Measurements from ENCODE around the gene RPS5.
A peak's percentile ranks its signal among the peaks of the same experiment; 100 is the strongest.
"Not testable (repeated sequence)": the region's sequence is repeated elsewhere in the genome, so short reads cannot be mapped to it uniquely, and the experiment has no call there.

The RPS5 gene

DNA sequence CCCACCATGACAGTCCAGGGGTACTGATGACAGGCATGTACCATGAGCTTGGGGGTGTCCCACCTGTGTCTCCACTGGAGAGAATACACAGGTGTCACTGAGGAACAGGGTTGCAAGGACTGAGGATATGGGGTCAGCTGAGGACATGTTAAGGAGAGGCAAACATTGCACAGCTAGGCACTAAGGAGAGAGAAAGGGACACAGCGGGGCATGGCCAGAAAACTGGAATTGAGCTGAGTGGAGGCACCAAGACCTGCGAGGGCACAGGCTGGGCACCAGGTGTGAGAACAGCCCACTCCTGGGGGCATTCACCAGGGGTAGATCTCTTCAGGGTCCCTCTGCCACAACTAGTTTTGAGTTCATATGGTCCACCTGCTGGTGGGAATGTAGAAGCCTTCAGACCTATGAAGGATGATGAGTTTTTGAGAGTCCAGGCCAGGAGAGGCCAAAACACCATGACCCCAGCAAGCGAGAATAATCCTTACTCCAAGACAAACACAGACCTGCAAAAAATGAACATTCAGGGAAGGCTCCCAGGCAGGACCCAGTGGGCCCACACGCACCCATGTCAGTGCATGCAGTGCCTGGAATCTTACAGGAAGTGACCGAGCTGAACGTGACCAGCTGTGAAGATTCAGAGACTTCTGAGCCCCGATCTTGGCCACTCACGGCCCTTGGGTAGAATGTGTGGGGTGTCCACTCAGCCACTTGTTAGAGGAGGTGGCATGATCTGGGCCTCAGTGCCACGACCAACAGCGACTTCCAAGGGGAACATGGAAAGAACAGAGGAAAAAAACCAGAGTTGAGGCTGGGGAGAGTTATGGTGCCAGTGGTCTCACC is 20.0 kb downstream of the RPS5 start:
- no peak for DNase-seq (ENCODE audit: low spot score)

DNA sequence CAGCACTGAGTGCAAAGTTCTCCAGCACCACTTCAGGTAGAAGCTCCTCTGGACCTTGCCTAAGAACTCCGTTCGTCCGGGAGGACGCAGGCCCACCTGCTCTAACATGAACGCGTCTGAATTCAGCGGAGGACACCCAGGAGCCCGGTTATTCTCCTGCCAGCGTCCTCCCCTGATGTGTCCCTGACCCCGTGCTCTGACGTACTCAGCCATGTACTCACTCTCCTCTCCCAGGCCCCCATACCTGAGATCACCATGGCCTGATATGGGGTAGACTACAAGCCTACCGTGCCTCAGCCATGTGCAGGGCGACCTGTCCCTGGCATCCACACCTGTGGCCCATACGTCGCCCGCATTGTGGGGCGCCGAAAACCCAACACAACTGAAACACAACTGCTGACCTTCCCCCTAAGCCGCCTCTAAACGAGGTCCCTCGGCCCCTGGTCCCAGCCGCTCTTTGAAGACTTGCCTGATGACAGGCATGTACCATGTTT is 20.6 kb downstream of the RPS5 start:
- no peak for DNase-seq (ENCODE audit: low spot score)

DNA sequence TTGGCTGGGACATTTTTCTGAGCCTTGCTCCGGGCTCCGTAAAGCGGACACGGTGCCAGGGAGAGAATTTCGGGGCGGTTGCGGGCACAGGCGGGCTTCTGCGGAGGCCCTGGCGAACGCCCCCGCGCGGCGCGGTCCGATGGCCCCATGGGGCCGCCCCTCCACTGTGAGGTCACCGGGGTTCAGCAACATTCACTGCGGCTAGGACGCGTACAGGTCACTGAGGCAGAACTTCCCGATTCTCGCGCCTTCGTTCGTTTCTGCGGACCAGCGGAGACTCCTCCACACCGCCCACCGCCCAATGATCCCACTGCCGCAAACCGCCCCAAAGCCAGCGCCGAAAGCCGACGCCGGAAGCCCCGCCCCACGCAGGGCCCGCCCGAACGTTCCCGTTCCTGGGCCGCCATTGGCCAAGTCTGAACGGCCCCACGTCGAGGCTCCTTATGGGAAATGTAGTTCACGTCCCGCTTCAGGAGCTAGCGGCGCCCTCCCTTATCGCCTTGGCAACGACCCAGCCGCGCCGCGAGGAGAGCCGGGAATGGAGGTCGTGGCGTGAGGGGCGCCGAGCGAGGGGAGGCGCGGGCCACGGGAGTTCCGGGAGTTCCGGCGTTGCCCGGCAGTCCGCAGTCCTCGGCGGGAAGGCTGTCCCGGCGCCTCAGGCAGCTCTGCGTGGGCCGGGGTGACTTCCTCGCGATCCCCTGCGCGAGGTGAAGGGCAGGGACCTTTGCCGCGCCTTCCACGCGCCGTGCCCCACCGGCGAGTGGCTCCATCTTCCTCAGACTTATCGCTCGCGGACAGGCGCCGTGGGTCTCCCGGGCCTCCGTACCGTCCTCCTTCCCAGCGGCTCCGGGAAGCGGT is 21.3 kb downstream of the RPS5 start, which contains the start of gene ZNF584:
Gene ZNF584, plus strand, starts transcription at position 498 of the 858 bp plus-strand sequence. CDS start 499 bp downstream, outside the sequence.
- peak; percentile 87 for DNase-seq (ENCODE audit: low spot score)

DNA sequence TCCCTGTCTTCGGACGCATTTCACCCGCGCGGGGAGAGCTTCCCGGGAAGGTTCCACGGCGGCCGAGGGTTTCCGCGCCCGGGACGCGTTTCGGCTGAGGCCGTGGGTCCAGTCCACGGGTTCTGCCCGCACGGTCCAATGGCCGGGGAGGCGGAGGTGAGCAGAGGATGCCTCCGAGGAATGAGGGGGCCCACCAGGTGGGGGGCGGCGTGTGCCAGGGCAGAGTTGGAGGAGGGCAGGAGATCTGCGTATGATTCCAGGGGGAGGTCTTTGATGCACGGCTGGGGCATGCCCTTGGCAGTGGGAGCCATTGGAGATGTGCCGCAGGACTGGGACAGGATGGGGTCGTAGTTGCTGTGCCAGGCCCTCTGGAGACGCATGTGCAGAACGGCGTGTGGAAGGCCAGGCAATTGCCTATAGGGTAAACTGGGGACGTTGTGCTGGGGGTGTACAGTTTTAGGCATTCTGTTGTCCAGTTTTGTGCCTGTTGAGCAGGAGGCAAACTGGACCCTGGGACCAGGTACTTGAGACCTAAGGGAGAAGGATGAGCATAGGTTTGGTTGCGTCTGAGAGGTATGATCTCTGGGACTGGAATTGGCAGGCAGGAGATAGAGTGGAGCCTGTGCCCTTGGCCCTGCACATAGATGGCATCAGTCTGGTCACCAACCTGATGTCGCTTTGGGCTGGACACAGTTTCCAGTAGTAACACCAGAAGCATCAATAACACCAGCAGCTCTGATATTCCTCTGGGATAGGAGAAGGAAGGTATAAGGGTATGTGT is 22.1 kb downstream of the RPS5 start:
- DNase-seq (ENCODE audit: low spot score), result no peak

DNA sequence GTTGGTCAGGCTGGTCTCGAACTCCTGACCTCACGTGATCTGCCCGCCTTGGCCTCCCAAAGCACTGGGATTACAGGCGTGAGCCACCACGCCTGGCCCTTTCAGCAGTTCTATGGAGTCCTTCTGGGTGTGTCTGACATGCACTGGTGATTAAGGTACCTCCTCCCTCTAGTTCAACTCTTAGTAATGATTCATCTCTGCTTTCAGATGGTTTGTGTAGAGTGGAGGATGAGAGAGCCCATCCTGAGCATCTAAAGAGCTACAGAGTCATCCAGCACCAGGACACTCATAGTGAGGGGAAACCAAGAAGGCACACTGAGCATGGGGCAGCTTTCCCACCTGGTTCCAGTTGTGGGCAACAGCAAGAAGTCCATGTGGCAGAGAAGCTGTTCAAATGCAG is 29.5 kb downstream of the RPS5 start:
- no peak for DNase-seq (ENCODE audit: low spot score)

DNA sequence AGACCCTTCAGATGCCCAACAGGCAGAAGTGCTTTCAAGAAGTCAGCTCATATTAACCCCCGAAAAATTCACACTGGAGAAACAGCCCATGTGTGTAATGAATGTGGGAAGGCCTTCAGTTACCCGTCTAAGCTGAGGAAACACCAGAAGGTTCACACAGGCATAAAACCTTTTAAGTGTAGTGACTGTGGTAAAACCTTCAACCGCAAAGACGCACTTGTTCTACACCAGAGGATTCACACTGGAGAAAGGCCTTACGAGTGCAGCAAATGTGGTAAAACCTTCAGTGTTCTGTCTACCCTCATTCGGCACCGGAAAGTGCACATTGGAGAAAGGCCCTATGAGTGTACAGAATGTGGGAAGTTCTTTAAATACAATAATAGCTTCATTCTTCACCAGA is 30.0 kb downstream of the RPS5 start:
- DNase-seq (ENCODE audit: low spot score), result no peak

DNA sequence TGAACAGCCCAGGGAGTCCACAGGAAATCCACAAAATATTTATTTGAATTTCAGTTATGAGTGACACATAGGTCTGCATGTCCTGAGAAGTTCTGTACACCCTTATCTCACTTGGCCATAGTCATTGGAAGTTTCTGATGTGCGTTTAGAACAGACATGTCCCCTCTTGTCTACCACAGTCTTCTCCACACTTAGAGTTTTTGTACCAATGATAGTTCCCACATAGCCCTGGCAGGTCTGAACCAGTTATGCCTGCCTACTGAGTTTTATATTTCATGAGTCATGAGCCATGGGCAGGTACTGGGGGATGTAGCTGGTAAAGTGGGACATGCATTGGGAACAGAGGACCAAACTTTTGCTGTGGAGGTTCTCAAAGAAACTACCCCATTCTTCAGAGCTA is 41.5 kb downstream of the RPS5 start:
- DNase-seq (ENCODE audit: low spot score), result no peak

DNA sequence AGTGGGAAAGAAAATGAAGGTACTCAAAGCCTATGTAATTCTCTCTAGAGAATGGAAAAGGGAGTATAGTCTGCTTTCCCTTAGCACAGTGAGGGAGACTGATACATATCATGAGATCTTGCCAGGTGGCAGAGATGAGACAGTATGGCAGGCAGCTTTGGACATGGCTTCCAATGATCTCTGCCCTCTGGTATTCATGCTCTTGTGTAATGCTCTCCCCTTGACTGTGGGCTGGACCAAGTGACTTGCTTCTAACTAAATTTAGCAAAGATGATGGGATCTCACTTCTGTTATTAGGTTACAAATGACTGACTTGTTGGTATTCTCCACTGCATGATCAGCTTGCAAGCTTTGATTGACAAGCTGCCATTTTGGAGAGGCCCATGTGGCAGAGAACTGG is 42.7 kb downstream of the RPS5 start:
- no peak for DNase-seq (ENCODE audit: low spot score)

DNA sequence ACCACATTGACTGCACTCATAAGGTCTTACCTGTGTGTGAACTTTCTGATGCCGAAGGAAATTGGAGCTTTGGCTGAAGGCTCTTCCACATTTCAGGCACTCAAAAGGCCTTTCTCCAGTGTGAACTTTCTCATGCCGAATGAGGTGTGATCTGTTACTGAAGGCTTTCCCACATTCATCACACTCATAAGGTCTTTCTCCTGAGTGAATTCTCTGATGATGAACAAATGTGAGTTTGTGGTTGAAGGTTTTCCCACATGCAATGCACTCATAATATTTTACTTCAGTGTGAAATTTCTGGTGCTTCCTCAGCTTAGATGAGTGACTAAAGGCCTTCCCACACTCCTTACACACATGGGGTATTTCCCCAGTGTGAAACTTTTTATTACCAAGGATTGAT is 47.1 kb downstream of the RPS5 start:
- no peak for DNase-seq (ENCODE audit: low spot score)

DNA sequence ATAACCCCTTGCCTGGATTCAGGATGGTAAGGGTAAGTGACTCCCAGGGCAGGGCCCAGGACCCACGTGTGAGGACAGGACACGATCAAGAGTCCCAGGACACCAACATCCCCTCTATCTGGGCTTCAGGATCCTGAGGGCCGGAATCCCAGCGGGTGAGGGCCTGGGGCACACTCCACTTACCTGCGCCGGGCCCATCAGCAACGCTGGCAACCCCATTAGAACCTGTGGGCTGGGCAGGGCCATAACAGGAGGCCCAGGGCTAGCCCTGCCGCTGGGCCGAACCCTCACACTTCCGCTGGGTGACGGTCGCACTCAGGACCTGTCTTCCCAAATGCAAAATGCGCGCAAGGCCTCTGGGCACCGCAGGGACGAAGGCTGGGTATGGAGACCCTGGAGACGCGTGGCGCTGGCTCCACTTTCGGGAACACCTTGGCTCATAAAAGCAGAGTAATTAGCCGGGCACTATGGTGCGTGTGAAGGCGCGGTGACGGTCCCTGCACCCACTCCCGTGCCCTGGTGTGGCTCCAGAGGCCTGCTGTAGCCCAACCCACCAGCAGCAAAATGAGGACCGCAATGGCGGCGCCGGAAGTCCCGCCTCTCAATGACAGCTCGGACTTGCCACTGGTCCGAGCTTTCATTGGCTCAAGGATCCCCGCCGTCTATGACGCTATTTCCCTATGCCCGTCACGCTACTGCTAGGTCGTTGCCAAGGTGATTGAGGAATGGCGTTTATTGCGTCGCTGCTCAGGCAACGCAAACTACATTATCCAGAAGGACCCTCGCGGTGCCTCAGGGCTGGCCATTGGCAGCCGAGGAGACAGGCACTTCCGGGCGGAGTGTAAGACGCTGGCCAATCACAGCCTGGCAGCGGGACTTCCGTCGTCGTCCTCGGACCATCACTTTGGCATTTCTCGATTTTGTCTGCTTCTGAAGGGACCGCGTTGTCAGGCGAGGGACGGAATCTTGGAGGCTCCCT is 52.8 kb downstream of the RPS5 start, which contains the start of gene ZNF132:
Gene ZNF132, minus strand, starts transcription at position 578 of the 979 bp plus-strand sequence. Its CDS starts 332 bp downstream, at position 246.
- no peak for DNase-seq (ENCODE audit: low spot score)

DNA sequence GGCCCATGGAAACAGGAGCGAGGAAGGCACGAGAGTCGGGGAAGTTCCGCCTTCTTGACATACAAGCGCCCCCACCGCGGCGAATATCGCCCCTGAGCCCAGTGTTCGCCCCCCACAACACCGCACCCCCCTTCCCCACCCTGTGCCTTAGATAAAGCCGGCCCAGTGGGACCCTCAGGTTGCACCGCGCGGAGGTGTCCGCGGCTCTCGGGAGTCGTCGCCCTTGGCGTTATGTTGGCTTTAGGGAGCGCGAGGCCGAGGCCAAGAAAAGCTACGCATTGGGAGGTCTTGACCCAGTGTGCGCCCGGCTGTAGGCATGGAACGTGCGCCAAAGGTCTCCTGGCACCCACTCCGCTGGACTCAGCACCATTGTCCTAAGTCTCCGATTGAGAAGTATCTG is 53.5 kb downstream of the RPS5 start:
- DNase-seq (ENCODE audit: low spot score), result no peak

DNA sequence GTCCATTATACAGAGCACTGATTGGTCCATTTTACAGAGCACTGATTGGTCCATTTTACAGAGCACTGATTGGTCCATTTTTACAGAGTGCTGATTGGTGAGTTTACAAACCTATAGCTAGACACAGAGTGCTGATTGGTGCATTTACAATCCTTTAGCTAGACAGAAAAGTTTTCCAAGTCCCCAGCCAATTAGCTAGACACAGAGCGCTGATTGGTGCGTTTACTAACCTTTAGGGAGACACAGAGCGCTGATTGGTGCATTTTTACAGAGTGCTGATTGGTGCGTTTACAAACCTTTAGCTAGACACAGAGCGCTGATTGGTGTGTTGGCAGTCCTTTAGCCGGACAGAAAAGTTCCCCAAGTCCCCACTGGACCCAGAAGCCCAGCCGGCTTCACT is 55.9 kb downstream of the RPS5 start:
- DNase-seq (ENCODE audit: low spot score), result not testable (repeated sequence)
